ENCODE measurements around the gene TTYH1. TPM values are rescaled to one million over a fixed set of nuclear protein-coding genes. Genes with fewer than 3 reads are reported as not detected.

TTYH1 gene
- total RNA-seq, 1 donor from 2014 or later = not detected

GRCh38 chr19:54418030-54418929, 3.0 kb downstream of the TTYH1 start:
- Mint-ChIP-seq H3K27me3 (ENCODE audit: unreplicated experiment) (peaks cover 24% of the 10 kb centered on the region), H3K4me1 (ENCODE audit: unreplicated experiment) (peaks cover 7% of the 10 kb centered on the region), H3K36me3 (ENCODE audit: unreplicated experiment) (no peaks in the 10 kb centered on the region), H3K27ac (ENCODE audit: unreplicated experiment) (no peak overlapping the region), H3K9me3 (ENCODE audit: unreplicated experiment) (no peaks in the 10 kb centered on the region), H3K4me3 (ENCODE audit: unreplicated experiment) (no peak overlapping the region)
- TF ChIP-seq CTCF (IDR thresholded peaks at IDR 0.05) = no peak
- no peak for DNase-seq (ENCODE audit: extremely low spot score, unreplicated experiment)

GRCh38 chr19:54418930-54419800, 3.9 kb downstream of the TTYH1 start:
- H3K4me1 Mint-ChIP-seq (ENCODE audit: unreplicated experiment) = peaks cover 7% of the 10 kb centered on the region
- no peak overlapping the region for H3K4me3 Mint-ChIP-seq (ENCODE audit: unreplicated experiment)
- no peak for DNase-seq (ENCODE audit: extremely low spot score, unreplicated experiment)
- peaks cover 24% of the 10 kb centered on the region for H3K27me3 Mint-ChIP-seq (ENCODE audit: unreplicated experiment)
- no peak for TF ChIP-seq CTCF (IDR thresholded peaks at IDR 0.05)
- H3K27ac Mint-ChIP-seq (ENCODE audit: unreplicated experiment) = no peak overlapping the region
- no peaks in the 10 kb centered on the region for H3K36me3 Mint-ChIP-seq (ENCODE audit: unreplicated experiment)
- H3K9me3 Mint-ChIP-seq (ENCODE audit: unreplicated experiment) = no peaks in the 10 kb centered on the region

GRCh38 chr19:54420068-54420382, 4.8 kb downstream of the TTYH1 start:
- no peaks in the 10 kb centered on the region for H3K36me3 Mint-ChIP-seq (ENCODE audit: unreplicated experiment)
- H3K27me3 Mint-ChIP-seq (ENCODE audit: unreplicated experiment) = peaks cover 24% of the 10 kb centered on the region
- no peak overlapping the region for H3K4me3 Mint-ChIP-seq (ENCODE audit: unreplicated experiment)
- no peak for TF ChIP-seq CTCF (IDR thresholded peaks at IDR 0.05)
- no peak overlapping the region for H3K27ac Mint-ChIP-seq (ENCODE audit: unreplicated experiment)
- peaks cover 7% of the 10 kb centered on the region for H3K4me1 Mint-ChIP-seq (ENCODE audit: unreplicated experiment)
- DNase-seq (ENCODE audit: extremely low spot score, unreplicated experiment) = no peak
- H3K9me3 Mint-ChIP-seq (ENCODE audit: unreplicated experiment) = no peaks in the 10 kb centered on the region

DNA sequence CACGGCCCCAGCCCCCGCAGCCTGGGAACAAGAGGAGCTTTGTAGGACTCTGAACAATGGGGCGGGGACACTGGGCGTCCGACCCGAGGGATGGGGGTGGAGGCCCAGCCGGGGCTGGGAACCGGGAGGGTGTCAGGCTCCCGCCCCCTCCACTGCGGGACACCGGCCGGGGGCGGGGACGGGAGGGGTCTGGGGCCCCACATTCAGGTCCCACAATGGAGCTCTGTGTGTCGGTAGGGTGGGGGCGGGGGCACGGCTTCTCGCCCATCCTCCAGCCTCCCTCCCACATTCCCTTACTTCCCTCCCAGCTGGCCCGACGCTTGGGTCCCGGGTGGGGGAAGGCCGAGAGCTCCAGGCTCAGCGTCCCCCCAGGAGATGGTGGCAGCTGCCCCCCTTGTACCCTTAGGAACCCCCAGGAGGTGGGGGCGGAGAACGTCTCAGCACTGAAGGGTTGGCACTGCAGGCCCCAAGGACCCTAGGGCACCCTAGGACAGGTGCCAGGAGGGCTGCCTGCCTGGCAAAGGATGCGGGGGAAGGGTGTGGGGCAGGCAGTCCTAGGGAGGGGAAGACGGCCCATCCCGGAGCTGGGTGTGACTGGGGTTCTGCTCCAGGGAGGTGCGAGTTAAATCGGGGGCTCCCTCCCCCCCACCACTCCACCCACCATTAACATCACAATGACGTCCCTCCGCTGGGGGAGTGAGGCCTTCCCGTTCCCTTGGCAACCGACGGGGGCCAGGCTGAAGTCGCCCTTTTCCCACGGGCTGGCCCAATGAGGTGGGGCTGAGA, 5.3 kb downstream of the TTYH1 start:
- Mint-ChIP-seq H3K27ac (ENCODE audit: unreplicated experiment) (no peak overlapping the region), H3K27me3 (ENCODE audit: unreplicated experiment) (peaks cover 24% of the 10 kb centered on the region), H3K4me1 (ENCODE audit: unreplicated experiment) (peaks cover 7% of the 10 kb centered on the region), H3K36me3 (ENCODE audit: unreplicated experiment) (no peaks in the 10 kb centered on the region), H3K4me3 (ENCODE audit: unreplicated experiment) (no peak overlapping the region), H3K9me3 (ENCODE audit: unreplicated experiment) (no peaks in the 10 kb centered on the region)
- TF ChIP-seq CTCF (IDR thresholded peaks at IDR 0.05) = no peak
- DNase-seq (ENCODE audit: extremely low spot score, unreplicated experiment) = no peak

Measured in osteocyte (in vitro differentiated cells).